AG10803 (cell line): ENCODE results near the gene IRF5.

Experiments
- DNase-seq: peaks from one replicate; pipeline ENCODE4 v3.0.0; 2010; ENCODE audit warnings: low read depth
- H3K4me3 ChIP-seq: 2 replicates; pipeline ENCODE4 v1.5.1; 2011; ENCODE audit warnings: mild to moderate bottlenecking, low read length, control low read depth
- CTCF ChIP-seq: conservative IDR thresholded peaks from 2 replicates; pipeline ENCODE4 v1.5.1; 2011; ENCODE audit warnings: mild to moderate bottlenecking, low read length, control low read depth, inconsistent platforms

Gene IRF5

DNA sequence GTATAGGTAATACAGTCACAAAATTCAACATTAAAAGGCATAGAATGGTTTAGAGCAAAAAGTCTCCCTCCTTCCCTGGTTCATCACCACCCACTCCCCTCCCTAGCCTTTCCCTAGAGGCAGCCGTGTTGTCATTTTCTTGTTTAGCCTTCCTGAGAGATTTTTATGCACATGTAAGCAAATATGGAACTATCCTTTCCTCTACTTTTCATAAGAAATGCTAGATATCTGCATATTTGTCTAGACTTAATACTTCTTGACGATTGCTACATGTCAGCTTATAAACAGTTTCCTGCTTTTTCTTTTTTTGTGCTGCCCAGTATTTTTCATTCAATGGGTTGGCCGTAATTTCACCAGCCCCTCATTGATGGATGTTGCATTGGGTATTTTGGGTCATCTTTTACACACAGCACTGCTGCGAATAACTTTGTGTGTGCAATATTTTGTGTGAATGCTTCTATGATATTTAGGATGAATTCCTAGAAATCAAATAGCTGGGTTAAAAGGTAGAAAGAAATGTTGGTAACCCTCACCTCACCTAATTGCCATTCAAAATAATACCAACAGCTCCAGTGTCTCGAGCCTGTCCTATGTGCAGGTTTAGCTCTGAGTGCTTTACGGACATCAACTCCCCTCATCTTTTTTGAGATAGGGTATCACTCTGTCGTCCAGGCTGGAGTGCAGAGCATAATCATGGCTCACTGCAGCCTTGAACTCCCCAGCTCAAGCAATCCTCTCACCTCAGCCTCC, 6.9 kb downstream of the IRF5 start:
- no peak for DNase-seq
- H3K4me3 ChIP-seq = no peak overlapping the region
- TF ChIP-seq CTCF = no peak

DNA sequence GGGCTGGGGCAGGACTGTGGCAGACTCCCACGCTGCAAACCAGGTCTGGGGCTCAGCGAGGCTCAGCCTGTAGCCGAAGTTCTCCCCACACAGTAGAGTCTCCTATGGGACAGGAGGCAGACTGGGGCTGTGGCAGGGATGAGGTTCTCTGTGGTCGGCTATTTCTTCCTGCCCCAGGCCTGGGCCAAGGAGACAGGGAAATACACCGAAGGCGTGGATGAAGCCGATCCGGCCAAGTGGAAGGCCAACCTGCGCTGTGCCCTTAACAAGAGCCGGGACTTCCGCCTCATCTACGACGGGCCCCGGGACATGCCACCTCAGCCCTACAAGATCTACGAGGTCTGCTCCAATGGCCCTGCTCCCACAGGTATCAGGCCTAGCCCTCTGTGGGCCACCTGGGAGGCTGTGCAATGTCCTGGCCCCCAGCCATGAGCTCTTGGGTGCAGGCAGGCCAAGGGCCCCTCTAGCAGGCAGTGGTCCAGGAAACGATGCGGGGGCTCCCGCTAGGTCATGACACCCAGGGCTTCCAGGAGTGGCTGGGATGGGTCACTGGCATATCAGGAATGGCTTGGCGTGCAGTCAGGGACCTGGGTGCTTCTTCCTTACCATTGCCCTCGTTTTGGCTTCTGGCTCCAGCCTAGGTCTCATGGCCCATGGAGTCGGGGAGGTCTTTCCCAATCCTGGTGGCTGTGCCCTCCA, 8.1 kb downstream of the IRF5 start:
- no peak for TF ChIP-seq CTCF
- no peak for DNase-seq
- H3K4me3 ChIP-seq = no peak overlapping the region

- DNase-seq = no peak
- H3K4me3 ChIP-seq = no peak overlapping the region
- TF ChIP-seq CTCF = no peak
These were observed 9.5 kb downstream of the IRF5 start for GRCh38 chr7:128946936-128947830.

DNA sequence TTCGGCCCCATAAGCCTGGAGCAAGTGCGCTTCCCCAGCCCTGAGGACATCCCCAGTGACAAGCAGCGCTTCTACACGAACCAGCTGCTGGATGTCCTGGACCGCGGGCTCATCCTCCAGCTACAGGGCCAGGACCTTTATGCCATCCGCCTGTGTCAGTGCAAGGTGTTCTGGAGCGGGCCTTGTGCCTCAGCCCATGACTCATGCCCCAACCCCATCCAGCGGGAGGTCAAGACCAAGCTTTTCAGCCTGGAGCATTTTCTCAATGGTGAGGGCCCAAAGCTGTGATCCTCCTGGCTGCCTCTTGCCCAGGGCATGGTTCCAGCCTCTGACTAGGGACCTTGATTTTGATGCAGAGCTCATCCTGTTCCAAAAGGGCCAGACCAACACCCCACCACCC, 10.1 kb downstream of the IRF5 start:
- no peak for DNase-seq
- H3K4me3 ChIP-seq = no peak overlapping the region
- TF ChIP-seq CTCF = no peak

DNA sequence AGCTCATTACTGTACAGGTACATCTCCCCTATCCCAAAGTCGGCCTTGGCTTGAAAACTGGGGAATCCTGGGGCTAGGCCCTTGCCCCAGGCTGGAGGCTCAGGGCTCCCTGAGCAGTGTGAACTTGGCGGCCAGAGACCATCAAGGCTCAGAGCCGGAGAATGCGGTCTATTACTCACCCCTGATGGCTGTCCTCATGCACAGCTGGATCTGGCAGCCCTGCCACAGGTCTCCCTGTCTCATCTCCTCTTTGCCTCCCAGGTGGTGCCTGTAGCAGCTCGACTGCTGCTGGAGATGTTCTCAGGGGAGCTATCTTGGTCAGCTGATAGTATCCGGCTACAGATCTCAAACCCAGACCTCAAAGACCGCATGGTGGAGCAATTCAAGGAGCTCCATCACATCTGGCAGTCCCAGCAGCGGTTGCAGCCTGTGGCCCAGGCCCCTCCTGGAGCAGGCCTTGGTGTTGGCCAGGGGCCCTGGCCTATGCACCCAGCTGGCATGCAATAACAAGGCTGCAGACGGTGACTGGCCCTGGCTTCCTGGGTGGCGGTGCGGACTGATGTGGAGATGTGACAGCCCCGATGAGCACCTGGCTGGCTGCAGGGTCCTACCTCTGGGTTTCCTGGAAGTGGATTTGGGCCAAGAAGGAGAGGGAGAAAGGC, 10.7 kb downstream of the IRF5 start:
- peak; percentile 8 for DNase-seq
- TF ChIP-seq CTCF = no peak
- no peak overlapping the region for H3K4me3 ChIP-seq

DNA sequence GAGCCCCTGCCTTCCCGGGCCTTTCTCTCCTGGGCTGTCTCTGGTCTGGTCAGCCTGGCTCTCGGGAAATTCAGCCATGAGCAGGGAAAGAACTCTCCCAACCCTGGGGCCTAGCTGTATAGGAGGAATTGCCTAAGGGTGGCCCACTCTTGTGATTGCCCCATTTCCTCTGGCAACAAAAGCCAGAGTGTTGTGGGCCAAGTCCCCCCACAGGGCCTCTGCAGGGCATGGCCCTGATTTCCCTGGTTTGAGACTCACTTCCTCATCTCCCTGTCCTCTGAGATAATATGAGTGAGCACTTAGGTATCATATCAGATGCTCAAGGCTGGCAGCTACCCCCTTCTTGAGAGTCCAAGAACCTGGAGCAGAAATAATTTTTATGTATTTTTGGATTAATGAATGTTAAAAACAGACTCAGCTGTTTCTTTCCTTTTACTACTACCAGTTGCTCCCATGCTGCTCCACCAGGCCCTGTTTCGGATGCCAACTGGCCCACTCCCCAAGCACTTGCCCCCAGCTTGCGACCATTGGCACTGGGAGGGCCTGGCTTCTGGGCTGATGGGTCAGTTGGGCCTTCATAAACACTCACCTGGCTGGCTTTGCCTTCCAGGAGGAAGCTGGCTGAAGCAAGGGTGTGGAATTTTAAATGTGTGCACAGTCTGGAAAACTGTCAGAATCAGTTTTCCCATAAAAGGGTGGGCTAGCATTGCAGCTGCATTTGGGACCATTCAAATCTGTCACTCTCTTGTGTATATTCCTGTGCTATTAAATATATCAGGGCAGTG, 11.4 kb downstream of the IRF5 start:
- H3K4me3 ChIP-seq = no peak overlapping the region
- no peak for DNase-seq
- TF ChIP-seq CTCF = no peak
